Common myeloid progenitor, CD34-positive (primary cell): Measurements from ENCODE around the gene RALY.

Experiments
- CTCF ChIA-PET: fragments of 350-600 bp; sonication (Branson Sonifier 250); formaldehyde crosslinking; loops from one replicate; lab custom pipeline; 2021; ENCODE audit warnings: antibody characterized with exemption; lab: Charles Lee
- POLR2A ChIA-PET: fragments of 350-600 bp; sonication (Branson Sonifier 250); formaldehyde crosslinking; loops from one replicate; lab custom pipeline; 2021; ENCODE audit warnings: antibody characterized with exemption; lab: Charles Lee
- DNase-seq, 3 donors: peaks; one replicate each; pipeline versions ENCODE4 v3.0.0 to v3.0.0-alpha.2; 2013
- H3K27ac ChIP-seq, 2 experiments: 1 replicate in 1 of 2; 2 replicates in 1 of 2; pipeline ENCODE4 v1.7.0; 2013; ENCODE audit warnings: inconsistent platforms in 2 of 2, low read length in 2 of 2, mild to moderate bottlenecking in 2 of 2, low read depth in 1 of 2, moderate library complexity in 1 of 2; ENCODE audit not compliant: severe bottlenecking in 2 of 2, insufficient read depth in 1 of 2, poor library complexity in 1 of 2
- H3K27me3 ChIP-seq, 5 experiments: replicated peaks in 2 of 5; 1 replicate in 3 of 5; 2 replicates in 2 of 5; pipeline versions ENCODE4 v1.6.1 to v1.7.0; 2013; ENCODE audit warnings: low read length in 4 of 5, mild to moderate bottlenecking in 2 of 5, moderate library complexity in 2 of 5, inconsistent platforms in 1 of 5; ENCODE audit not compliant: insufficient read depth in 5 of 5, control insufficient read depth in 4 of 5
- H3K36me3 ChIP-seq, 4 experiments: 1 replicate in 2 of 4; 2 replicates in 2 of 4; pipeline versions ENCODE4 v1.6.1 to v1.7.0; 2013; ENCODE audit warnings: low read length in 3 of 4, control low read depth in 1 of 4, mild to moderate bottlenecking in 1 of 4; ENCODE audit not compliant: control insufficient read depth in 4 of 4, insufficient read depth in 4 of 4
- H3K4me1 ChIP-seq, 4 experiments: 1 replicate in 3 of 4; 2 replicates in 1 of 4; pipeline versions ENCODE4 v1.6.1 to v1.7.1; 2013; ENCODE audit warnings: low read length in 3 of 4, mild to moderate bottlenecking in 3 of 4, control low read depth in 1 of 4, inconsistent platforms in 1 of 4, moderate library complexity in 1 of 4; ENCODE audit not compliant: control insufficient read depth in 4 of 4, insufficient read depth in 4 of 4; ENCODE audit errors: control extremely low read depth in 1 of 4
- H3K4me3 ChIP-seq, 7 experiments: 1 replicate in 4 of 7; 2 replicates in 3 of 7; pipeline versions ENCODE4 v1.5.1 to v1.7.0; 2013; ENCODE audit warnings: mild to moderate bottlenecking in 7 of 7, low read length in 6 of 7, moderate library complexity in 6 of 7, inconsistent platforms in 2 of 7, low read depth in 2 of 7, control low read depth in 1 of 7; ENCODE audit not compliant: insufficient read depth in 4 of 7, control insufficient read depth in 1 of 7; ENCODE audit errors: extremely low read depth in 1 of 7
- H3K9me3 ChIP-seq, 5 experiments: 1 replicate in 4 of 5; 2 replicates in 1 of 5; pipeline versions ENCODE4 v1.6.1 to v1.7.1; 2013; ENCODE audit warnings: low read length in 4 of 5, mild to moderate bottlenecking in 2 of 5, inconsistent platforms in 1 of 5, low read depth in 1 of 5, moderate library complexity in 1 of 5; ENCODE audit not compliant: control insufficient read depth in 4 of 5, insufficient read depth in 2 of 5; ENCODE audit errors: control extremely low read depth in 1 of 5
- WGBS: methylation state at CpG from one replicate; pipeline ENCODE4 v1.1.5; 2013; ENCODE audit not compliant: insufficient coverage; 5-methylcytosine and 5-hydroxymethylcytosine counted together

The RALY gene

DNA sequence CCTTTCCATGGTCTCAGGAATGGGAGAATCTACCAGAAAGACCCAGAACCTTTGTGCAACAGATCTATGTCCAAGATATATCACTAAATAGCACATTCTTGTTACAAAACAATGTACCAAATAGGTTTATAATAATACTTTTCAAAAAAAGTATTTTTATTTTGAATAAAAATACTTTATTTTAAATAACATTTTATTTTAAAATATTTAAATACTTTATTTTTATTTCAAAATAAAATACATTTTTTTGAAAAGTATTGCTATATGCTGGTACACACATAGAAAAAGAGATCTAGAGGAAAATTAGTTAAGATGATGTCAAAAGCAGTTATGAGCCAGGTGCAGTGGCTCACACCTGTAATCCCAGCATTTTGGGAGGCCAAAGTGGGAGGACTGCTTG is 16.8 kb upstream of the RALY start:
- Histone ChIP-seq H3K36me3 (no peaks in the 10 kb centered on the region), H3K4me3 (no peak overlapping the region), H3K9me3 (no peaks in the 10 kb centered on the region), H3K27ac (no peak overlapping the region), H3K4me1 (no peaks in the 10 kb centered on the region), H3K27me3 (no peaks in the 10 kb centered on the region)
- DNase-seq, result no peak
- ChIA-PET POLR2A (no interaction called here), CTCF (no interaction called here)

DNA sequence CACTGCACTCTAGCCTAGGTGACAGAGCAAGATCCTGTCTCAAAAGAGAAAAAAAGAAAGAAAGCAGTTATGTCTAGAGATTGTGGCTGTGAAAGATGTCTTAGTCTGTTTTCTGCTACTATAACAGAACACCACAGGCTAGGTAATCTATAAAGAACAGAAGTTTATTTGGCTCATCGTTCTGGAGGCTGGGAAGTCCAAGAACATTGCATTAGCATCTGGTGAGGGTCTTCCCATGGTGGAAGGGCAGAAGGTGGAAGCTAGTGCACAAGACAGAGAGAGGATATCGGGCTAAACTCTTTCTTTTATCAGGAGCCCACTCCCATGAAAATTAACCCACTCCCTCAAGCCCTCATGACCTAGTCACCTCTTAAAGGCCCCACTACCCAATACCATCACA is 16.2 kb upstream of the RALY start:
- CTCF ChIA-PET, result no interaction called here
- no CpG with 5 or more reads among the region's 2 CpGs for WGBS
- DNase-seq, result no peak
- Histone ChIP-seq H3K9me3 (no peaks in the 10 kb centered on the region), H3K36me3 (no peaks in the 10 kb centered on the region), H3K27ac (no peak overlapping the region), H3K4me1 (no peaks in the 10 kb centered on the region), H3K4me3 (no peak overlapping the region), H3K27me3 (no peaks in the 10 kb centered on the region)
- POLR2A ChIA-PET, result no interaction called here

DNA sequence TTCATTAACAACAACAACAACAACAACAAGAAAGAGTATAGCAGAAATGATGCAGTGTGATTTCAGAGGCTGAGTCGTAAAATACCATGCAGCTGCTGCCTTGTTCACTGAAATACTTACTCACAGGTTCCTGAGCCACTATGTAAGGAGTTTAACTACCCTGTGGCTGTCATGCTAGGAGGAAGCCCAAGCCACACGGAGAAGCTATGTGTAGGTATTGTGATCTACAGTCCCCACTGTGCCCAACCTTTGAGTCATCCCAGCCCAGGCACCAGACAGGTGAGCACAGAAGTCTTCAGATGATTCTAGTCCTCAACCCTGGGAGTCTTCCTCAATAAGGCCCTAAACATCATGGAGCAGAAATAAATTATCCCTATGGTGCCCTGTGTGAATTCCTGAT is 14.6 kb upstream of the RALY start:
- Histone ChIP-seq H3K36me3 (no peaks in the 10 kb centered on the region), H3K27ac (no peak overlapping the region), H3K9me3 (no peaks in the 10 kb centered on the region), H3K4me3 (no peak overlapping the region), H3K27me3 (no peaks in the 10 kb centered on the region), H3K4me1 (no peaks in the 10 kb centered on the region)
- WGBS, result 100% methylated on average over 2 of the region's 2 CpGs
- no peak for DNase-seq
- CTCF ChIA-PET, result no interaction called here
- POLR2A ChIA-PET, result no interaction called here

DNA sequence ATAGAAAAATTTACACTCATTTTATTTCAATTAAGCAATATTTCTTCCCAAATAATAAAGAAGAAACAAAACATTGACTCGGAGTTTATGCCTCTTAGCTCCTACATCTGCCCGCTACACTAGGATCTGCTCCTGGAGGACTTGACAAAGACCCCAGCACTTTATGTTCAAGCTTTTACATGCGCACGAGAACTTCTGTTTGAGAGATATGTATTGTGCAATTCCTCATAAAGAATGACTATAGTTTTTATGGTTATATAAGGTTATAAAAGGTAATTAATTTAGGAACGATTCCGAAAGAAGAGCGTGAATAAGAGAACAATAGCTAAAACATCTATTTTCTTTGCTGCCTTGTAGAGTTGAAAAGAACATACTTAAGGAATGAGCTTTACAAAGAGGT is 12.4 kb upstream of the RALY start:
- Histone ChIP-seq H3K9me3 (no peaks in the 10 kb centered on the region), H3K4me3 (no peak overlapping the region), H3K27ac (no peak overlapping the region), H3K36me3 (no peaks in the 10 kb centered on the region), H3K27me3 (no peaks in the 10 kb centered on the region), H3K4me1 (no peaks in the 10 kb centered on the region)
- 100% methylated on average over 2 of the region's 7 CpGs for WGBS
- ChIA-PET CTCF (interaction anchor here (0.8 to 1.2 kb wide), 3 partner anchors 12 to 29 kb away, joined by 3 read pairs; no protein-coding TSS in a partner anchor), POLR2A (interaction anchor here (1.1 kb wide), 1 partner anchor 12 kb away, joined by 3 read pairs; the partner anchor contains the start of gene RALY)
- no peak for DNase-seq

DNA sequence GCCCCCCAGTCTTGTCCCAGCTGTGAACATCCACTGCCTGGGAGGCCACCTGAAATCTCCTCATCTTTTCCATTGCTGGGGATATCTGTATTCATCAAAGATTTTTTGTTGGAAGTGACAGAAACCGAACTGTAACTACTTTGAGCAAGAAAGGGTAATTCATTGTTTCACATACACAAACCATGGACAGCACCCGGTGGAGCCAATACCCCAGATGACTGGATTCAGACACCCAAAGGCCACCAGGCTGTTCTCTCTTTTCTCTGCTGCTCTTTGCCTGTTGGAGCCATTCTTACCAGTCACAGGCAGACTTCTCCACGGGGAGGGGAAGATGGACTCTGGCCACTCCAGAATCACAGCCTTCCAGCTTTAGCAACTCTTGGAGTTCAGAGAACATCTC is 11.7 kb upstream of the RALY start:
- H3K4me1 ChIP-seq, result no peaks in the 10 kb centered on the region
- WGBS, result 100% methylated on average over 2 of the region's 3 CpGs
- no peak overlapping the region for H3K27ac ChIP-seq
- ChIA-PET POLR2A (interaction anchor here (1.1 kb wide), 1 partner anchor 11 kb away, joined by 3 read pairs; the partner anchor contains the start of gene RALY), CTCF (interaction anchor here (0.6 to 1.2 kb wide), 3 partner anchors 13 to 134 kb away, joined by 3 to 4 read pairs (median 3); no protein-coding TSS in a partner anchor)
- no peaks in the 10 kb centered on the region for H3K9me3 ChIP-seq
- no peak overlapping the region for H3K4me3 ChIP-seq
- no peak for DNase-seq
- H3K36me3 ChIP-seq, result no peaks in the 10 kb centered on the region
- H3K27me3 ChIP-seq, result no peaks in the 10 kb centered on the region

DNA sequence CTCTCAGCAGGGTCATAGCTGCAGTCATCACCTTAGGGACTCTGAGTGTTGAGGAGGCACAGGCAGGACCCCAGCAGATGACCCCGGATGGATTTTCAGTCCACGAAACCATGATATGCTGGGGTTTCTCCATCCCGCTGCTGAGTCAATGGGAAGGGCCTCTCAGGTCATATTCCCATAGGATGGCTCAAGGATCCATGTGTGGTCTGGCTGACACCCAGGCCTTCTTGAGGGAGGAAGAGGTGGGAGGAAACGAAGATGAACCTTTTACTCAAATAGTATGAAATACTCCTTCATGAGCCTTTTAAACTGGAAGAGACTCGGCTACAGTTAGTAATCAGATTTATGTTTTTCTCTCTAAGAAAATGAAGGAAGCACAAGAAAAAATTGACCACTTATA is 10.3 kb upstream of the RALY start:
- H3K27ac ChIP-seq, result no peak overlapping the region
- no peaks in the 10 kb centered on the region for H3K9me3 ChIP-seq
- 100% methylated on average over 4 of the region's 5 CpGs for WGBS
- no peaks in the 10 kb centered on the region for H3K36me3 ChIP-seq
- H3K4me3 ChIP-seq, result no peak overlapping the region
- H3K4me1 ChIP-seq, result no peaks in the 10 kb centered on the region
- H3K27me3 ChIP-seq, result no peaks in the 10 kb centered on the region
- POLR2A ChIA-PET, result no interaction called here
- no peak for DNase-seq
- CTCF ChIA-PET, result interaction anchor here (0.6 kb wide), 1 partner anchor 266 kb away, joined by 3 read pairs; no protein-coding TSS in a partner anchor

DNA sequence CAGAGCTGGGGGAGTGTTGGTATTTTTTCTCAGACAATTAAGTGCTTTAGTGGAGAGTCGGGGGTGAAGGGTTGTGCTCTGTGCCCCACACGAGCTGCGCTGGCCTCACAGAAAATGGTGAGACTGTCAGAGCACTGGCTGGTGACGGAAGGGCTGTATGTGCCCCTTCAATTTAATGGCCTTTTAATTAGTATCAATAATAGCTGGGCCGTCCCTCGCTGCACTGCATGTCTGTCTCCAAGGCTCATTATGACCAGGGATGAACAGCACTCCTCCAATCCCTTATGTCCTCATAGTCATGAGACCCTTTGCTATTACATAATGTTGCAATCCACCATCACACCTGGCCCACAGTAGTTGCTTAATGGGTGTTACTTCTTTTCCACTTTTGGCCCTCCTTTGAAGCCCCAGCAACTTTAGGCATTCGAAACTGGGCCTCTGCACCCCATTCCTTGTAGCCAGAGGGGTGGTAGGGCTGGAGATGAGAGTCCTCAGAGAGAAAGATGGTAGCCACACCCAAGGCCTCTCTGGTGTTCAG is 9.5 kb upstream of the RALY start:
- ChIA-PET POLR2A (no interaction called here), CTCF (no interaction called here)
- Histone ChIP-seq H3K4me3 (no peak overlapping the region), H3K36me3 (no peaks in the 10 kb centered on the region), H3K27me3 (no peaks in the 10 kb centered on the region), H3K9me3 (no peaks in the 10 kb centered on the region), H3K27ac (no peak overlapping the region), H3K4me1 (no peaks in the 10 kb centered on the region)
- DNase-seq, result no peak
- WGBS, result 85% methylated on average over 4 of the region's 7 CpGs
